Keratinocyte (primary cell): ENCODE data around the gene PKNOX2. TPM values are rescaled to one million over a fixed set of nuclear protein-coding genes. Genes with fewer than 3 reads are reported as not detected.

Experiments
- DNase-seq: peaks from one replicate; pipeline ENCODE4 v3.0.0-alpha.2; 2011; ENCODE audit warnings: low read depth, missing footprints, low spot score
- FAIRE-seq: peaks from 2 replicates; lab custom pipeline; 2011; peaks lifted over from hg19 to GRCh38; lab: Jason Lieb, UNC
- H2AFZ ChIP-seq: 2 replicates; pipeline ENCODE4 v1.6.0; 2012; ENCODE audit warnings: low read length, control low read depth, inconsistent platforms; ENCODE audit not compliant: control insufficient read depth
- H3K27ac ChIP-seq: 2 replicates; pipeline ENCODE4 v1.5.1; 2011; ENCODE audit warnings: low read length; ENCODE audit not compliant: control insufficient read depth, insufficient read depth
- H3K27me3 ChIP-seq: 3 replicates; pipeline ENCODE4 v1.6.0; 2011; ENCODE audit warnings: low read length; ENCODE audit not compliant: control insufficient read depth, insufficient read depth; ENCODE audit errors: extremely low read depth
- H3K36me3 ChIP-seq, 2 experiments: 2 replicates in 1 of 2; 3 replicates in 1 of 2; pipeline ENCODE4 v1.5.1; 2011; ENCODE audit warnings: low read length in 2 of 2, mild to moderate bottlenecking in 1 of 2; ENCODE audit not compliant: control insufficient read depth in 2 of 2, insufficient read depth in 2 of 2; ENCODE audit errors: extremely low read depth in 1 of 2
- H3K4me1 ChIP-seq: 3 replicates; pipeline ENCODE4 v1.5.1; 2011; ENCODE audit warnings: low read length; ENCODE audit not compliant: control insufficient read depth, insufficient read depth; ENCODE audit errors: extremely low read depth
- H3K4me2 ChIP-seq: 3 replicates; pipeline ENCODE4 v1.6.0; 2011; ENCODE audit warnings: low read depth, low read length; ENCODE audit not compliant: control insufficient read depth, insufficient read depth; ENCODE audit errors: extremely low read depth
- H3K4me3 ChIP-seq, 3 experiments: fragments of 200-600 bp in 1 of 3; sonication (generic) in 1 of 3; 2 replicates in 2 of 3; 3 replicates in 1 of 3; pipeline ENCODE4 v1.5.1; 2011 to 2016; ENCODE audit warnings: low read length in 3 of 3, mild to moderate bottlenecking in 3 of 3, control low read depth in 2 of 3, inconsistent platforms in 1 of 3, low read depth in 1 of 3, mixed read lengths in 1 of 3, mixed run types in 1 of 3, moderate library complexity in 1 of 3; ENCODE audit not compliant: control insufficient read depth in 2 of 3, insufficient read depth in 2 of 3; ENCODE audit errors: extremely low read depth in 1 of 3
- H3K79me2 ChIP-seq: 2 replicates; pipeline ENCODE4 v1.6.0; 2012; ENCODE audit warnings: low read length; ENCODE audit not compliant: control insufficient read depth, insufficient read depth
- H3K9ac ChIP-seq: 3 replicates; pipeline ENCODE4 v1.6.0; 2011; ENCODE audit warnings: low read length; ENCODE audit not compliant: control insufficient read depth, insufficient read depth; ENCODE audit errors: extremely low read depth
- H3K9me1 ChIP-seq: 3 replicates; pipeline ENCODE4 v1.6.0; 2011; ENCODE audit warnings: low read length; ENCODE audit not compliant: control insufficient read depth, insufficient read depth; ENCODE audit errors: extremely low read depth
- H3K9me3 ChIP-seq: 2 replicates; pipeline ENCODE4 v1.5.1; 2012; ENCODE audit warnings: low read depth, low read length; ENCODE audit not compliant: control insufficient read depth
- H4K20me1 ChIP-seq: 3 replicates; pipeline ENCODE4 v1.6.0; 2011; ENCODE audit warnings: low read length; ENCODE audit not compliant: control insufficient read depth, insufficient read depth; ENCODE audit errors: extremely low read depth
- EZH2 ChIP-seq: IDR thresholded peaks from one replicate; pipeline ENCODE4 v1.6.1; 2012; ENCODE audit warnings: inconsistent platforms, mild to moderate bottlenecking, low read length, moderate library complexity
- dilution Hi-C: fragments of 300-500 bp; cut with MboI; formaldehyde crosslinking; loops from one replicate; pipeline ENCODE4 v1.7.0; 2020; ENCODE audit warnings: low sequenced_read_pairs; ENCODE audit not compliant: extremely low pct_ligation_motif_present
- polyA plus RNA-seq, 5 experiments: library from polyadenylated mRNA; depleted of rRNA in 3 of 5; stranded (reverse) in 3 of 5; stranded (forward) in 1 of 5; unstranded in 1 of 5; fragments of >200 nt; gene quantifications; 1 replicate in 1 of 5; 2 replicates in 3 of 5; 3 replicates in 1 of 5; pipeline versions ENCODE4 v1.2.1 to v1.2.3, GENCODE V29; 2011 to 2012; ENCODE audit warnings: missing spikeins in 2 of 5, low read depth in 1 of 5, low replicate concordance in 1 of 5
- TF ChIP-seq, protein P1 (sequence below), 3 experiments: IDR thresholded peaks in 1 of 3; conservative IDR thresholded peaks in 1 of 3; optimal IDR thresholded peaks in 1 of 3; 2 replicates in 2 of 3; 3 replicates in 1 of 3; pipeline versions ENCODE3 to v1.5.1; 2011; ENCODE audit warnings: low read length in 3 of 3, mild to moderate bottlenecking in 3 of 3, moderate library complexity in 2 of 3, control low read depth in 1 of 3, inconsistent platforms in 1 of 3; ENCODE audit not compliant: insufficient read depth in 2 of 3; ENCODE audit errors: extremely low read depth in 1 of 3

PKNOX2 gene
- polyA plus RNA-seq, 1 donor (not counting 4 experiments of a cell fraction or from before 2014, with no cell fraction given), result 0.05 TPM

DNA sequence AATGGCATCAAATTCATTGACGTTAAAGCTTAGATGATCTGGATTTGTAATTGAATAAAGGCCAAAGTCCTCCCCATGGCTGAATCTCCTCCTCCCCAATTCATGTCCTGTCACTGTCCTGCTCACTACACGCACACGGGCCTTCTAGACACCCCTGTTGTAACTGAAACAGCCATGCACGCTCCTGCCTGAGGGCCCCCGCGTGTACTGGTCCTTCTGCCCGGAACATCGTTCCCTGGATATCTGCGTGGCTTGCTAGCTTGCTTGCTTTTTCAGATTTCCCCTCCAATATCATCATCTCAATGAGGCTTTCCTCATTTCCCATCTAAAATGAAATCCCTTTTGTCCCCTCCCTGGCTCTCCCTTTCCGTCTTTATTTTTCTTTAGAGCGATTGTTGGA is 15.3 kb downstream of the PKNOX2 start:
- H3K27me3 ChIP-seq, result peaks cover 32% of the 10 kb centered on the region
- H3K36me3 ChIP-seq, result no peaks in the 10 kb centered on the region
- H3K9me3 ChIP-seq, result no peaks in the 10 kb centered on the region
- no peaks in the 10 kb centered on the region for H4K20me1 ChIP-seq
- H3K4me2 ChIP-seq, result no peak overlapping the region
- DNase-seq (no peak), FAIRE-seq (no peak)
- H3K79me2 ChIP-seq, result no peaks in the 10 kb centered on the region
- dilution Hi-C loops, result no loop called here
- no peak overlapping the region for H2AFZ ChIP-seq
- no peak overlapping the region for H3K27ac ChIP-seq
- no peak overlapping the region for H3K4me3 ChIP-seq
- TF ChIP-seq EZH2, result no peak
- H3K4me1 ChIP-seq, result no peaks in the 10 kb centered on the region
- H3K9me1 ChIP-seq, result no peaks in the 10 kb centered on the region
- H3K9ac ChIP-seq, result no peak overlapping the region

- Histone ChIP-seq H3K4me2 (no peak overlapping the region), H3K9ac (no peak overlapping the region), H3K27me3 (peaks cover 27% of the 10 kb centered on the region), H4K20me1 (no peaks in the 10 kb centered on the region), H3K4me3 (no peak overlapping the region), H3K27ac (no peak overlapping the region), H3K4me1 (no peaks in the 10 kb centered on the region), H3K79me2 (no peaks in the 10 kb centered on the region), H2AFZ (no peak overlapping the region), H3K9me3 (no peaks in the 10 kb centered on the region), H3K36me3 (no peaks in the 10 kb centered on the region), H3K9me1 (no peaks in the 10 kb centered on the region)
- TF ChIP-seq, protein P1, sequence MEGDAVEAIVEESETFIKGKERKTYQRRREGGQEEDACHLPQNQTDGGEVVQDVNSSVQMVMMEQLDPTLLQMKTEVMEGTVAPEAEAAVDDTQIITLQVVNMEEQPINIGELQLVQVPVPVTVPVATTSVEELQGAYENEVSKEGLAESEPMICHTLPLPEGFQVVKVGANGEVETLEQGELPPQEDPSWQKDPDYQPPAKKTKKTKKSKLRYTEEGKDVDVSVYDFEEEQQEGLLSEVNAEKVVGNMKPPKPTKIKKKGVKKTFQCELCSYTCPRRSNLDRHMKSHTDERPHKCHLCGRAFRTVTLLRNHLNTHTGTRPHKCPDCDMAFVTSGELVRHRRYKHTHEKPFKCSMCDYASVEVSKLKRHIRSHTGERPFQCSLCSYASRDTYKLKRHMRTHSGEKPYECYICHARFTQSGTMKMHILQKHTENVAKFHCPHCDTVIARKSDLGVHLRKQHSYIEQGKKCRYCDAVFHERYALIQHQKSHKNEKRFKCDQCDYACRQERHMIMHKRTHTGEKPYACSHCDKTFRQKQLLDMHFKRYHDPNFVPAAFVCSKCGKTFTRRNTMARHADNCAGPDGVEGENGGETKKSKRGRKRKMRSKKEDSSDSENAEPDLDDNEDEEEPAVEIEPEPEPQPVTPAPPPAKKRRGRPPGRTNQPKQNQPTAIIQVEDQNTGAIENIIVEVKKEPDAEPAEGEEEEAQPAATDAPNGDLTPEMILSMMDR (optimal IDR thresholded peaks at IDR 0.05 in 1 of 3, IDR thresholded peaks at IDR 0.05 in 1 of 3, conservative IDR thresholded peaks at IDR 0.05 in 1 of 3; ENCODE audit: extremely low read depth in 1 of 3, insufficient read depth in 2 of 3, low read length in 3 of 3), result no peak
- TF ChIP-seq EZH2, result no peak
- DNase-seq (no peak), FAIRE-seq (no peak)
- dilution Hi-C loops, result no loop called here
Measured at GRCh38 chr11:125180413-125181305, 16.1 kb downstream of the PKNOX2 start.
